GM18511 (cell line): ENCODE data around the gene C2CD2L.
A peak's percentile ranks its signal among the peaks of the same experiment; 100 is the strongest.
"Not testable (repeated sequence)": the region's sequence is repeated elsewhere in the genome, so short reads cannot be mapped to it uniquely, and the experiment has no call there.

Experiments
- ATAC-seq: cut with Tn5 transposase; IDR thresholded peaks from one replicate; pipeline ENCODE4 v1.9.1; 2021; ENCODE audit warnings: mild to moderate bottlenecking, moderate library complexity; ENCODE audit not compliant: unreplicated experiment

C2CD2L gene

GRCh38 chr11:119113716-119114115 is 6.6 kb downstream of the C2CD2L start:
- ATAC-seq = no peak

GRCh38 chr11:119114351-119114750 is 7.2 kb downstream of the C2CD2L start:
- no peak for ATAC-seq

GRCh38 chr11:119115484-119116234 is 8.5 kb downstream of the C2CD2L start:
- ATAC-seq = no peak

- no peak for ATAC-seq
Observed at GRCh38 chr11:119116235-119116594, 9.1 kb downstream of the C2CD2L start.

- ATAC-seq = no peak
Observed at GRCh38 chr11:119116601-119117000, 9.5 kb downstream of the C2CD2L start.

GRCh38 chr11:119117004-119117706 is 10.0 kb downstream of the C2CD2L start:
- ATAC-seq = no peak

- no peak for ATAC-seq
Observed at GRCh38 chr11:119118227-119118626, 11.1 kb downstream of the C2CD2L start.

GRCh38 chr11:119118946-119119345 is 11.8 kb downstream of the C2CD2L start:
- ATAC-seq = no peak

- no peak for ATAC-seq
Observed at GRCh38 chr11:119120639-119121007, 13.5 kb downstream of the C2CD2L start.

GRCh38 chr11:119121008-119121810 is 14.1 kb downstream of the C2CD2L start, which contains the start of gene HINFP:
TSS of gene HINFP (plus strand) at chr11:119121580. CDS start at chr11:119126945, 5,365 bp downstream.
- peak; percentile 96 for ATAC-seq

GRCh38 chr11:119121811-119122124 is 14.6 kb downstream of the C2CD2L start:
- ATAC-seq = no peak

- ATAC-seq = no peak
Observed at GRCh38 chr11:119125821-119126220, 18.7 kb downstream of the C2CD2L start.

GRCh38 chr11:119126675-119127268 is 19.6 kb downstream of the C2CD2L start:
- no peak for ATAC-seq

GRCh38 chr11:119130662-119131061 is 23.5 kb downstream of the C2CD2L start:
- ATAC-seq = no peak

- no peak for ATAC-seq
Observed at GRCh38 chr11:119134389-119134978, 27.3 kb downstream of the C2CD2L start.

- not testable (repeated sequence) for ATAC-seq
Observed at GRCh38 chr11:119139276-119139675, 32.1 kb downstream of the C2CD2L start.

GRCh38 chr11:119144825-119145486 is 37.8 kb downstream of the C2CD2L start:
- peak; percentile 61 for ATAC-seq

GRCh38 chr11:119145551-119145950 is 38.4 kb downstream of the C2CD2L start:
- no peak for ATAC-seq

- no peak for ATAC-seq
Observed at GRCh38 chr11:119147604-119148333, 40.6 kb downstream of the C2CD2L start.

GRCh38 chr11:119148720-119149017 is 41.5 kb downstream of the C2CD2L start:
- no peak for ATAC-seq
